Heart left ventricle (tissue), 13 donors: ENCODE results near the gene ZBTB45.

Experiments
- POLR2A ChIP-seq, 2 donors: fragments of 450-650 bp; IDR thresholded peaks; one replicate each; pipeline ENCODE4 v1.6.1; 2017; ENCODE audit warnings: antibody characterized with exemption in 2 of 2, mild to moderate bottlenecking in 2 of 2, moderate library complexity in 2 of 2
- TF ChIP-seq, protein P1 (sequence below), 12 donors: fragments of 200-600 bp; sonication (generic) in 4 of 12; IDR thresholded peaks; one replicate each; pipeline versions ENCODE4 v1.5.0 to v1.8.0; 2018 to 2022; ENCODE audit warnings: antibody characterized with exemption in 12 of 12, mild to moderate bottlenecking in 5 of 12
- donor health status: ischemic (EF 13 %, LVEDD 7.1; RV severe dilation, severe dysfunction).
- donor health status: DM: no; HTN: yes; CAD: no.
- donor health status: DM: no; HTN: no; CAD: no.
- donor health status: ischemic (EF 25% LVEDD 6.9; RV normal size, moderate dysfunction).
- donor health status: ischemic (EF 25% LVEDD 5.7; RV mildly dilated, moderate dysfunction).
- donor health status: ischemic (EF 35%, LVEDD 5.7; RV mildly dilated, moderate dysfunction).
- donor health status: nonischemic (EF 11% LVEDD 7.7; RV severe dilation, severe dysfunction).
- donor health status: DM: yes; HTN: yes; CAD: no.
- donor health status: PGD.
- donor health status: ischemic (EF 29% LVEDD 5.4; RV normal size, mild dysfunction).
- donor health status: nonischemic (EF 23%, LVEDD 6.1; RV moderate dilation, normal function).

DNA sequence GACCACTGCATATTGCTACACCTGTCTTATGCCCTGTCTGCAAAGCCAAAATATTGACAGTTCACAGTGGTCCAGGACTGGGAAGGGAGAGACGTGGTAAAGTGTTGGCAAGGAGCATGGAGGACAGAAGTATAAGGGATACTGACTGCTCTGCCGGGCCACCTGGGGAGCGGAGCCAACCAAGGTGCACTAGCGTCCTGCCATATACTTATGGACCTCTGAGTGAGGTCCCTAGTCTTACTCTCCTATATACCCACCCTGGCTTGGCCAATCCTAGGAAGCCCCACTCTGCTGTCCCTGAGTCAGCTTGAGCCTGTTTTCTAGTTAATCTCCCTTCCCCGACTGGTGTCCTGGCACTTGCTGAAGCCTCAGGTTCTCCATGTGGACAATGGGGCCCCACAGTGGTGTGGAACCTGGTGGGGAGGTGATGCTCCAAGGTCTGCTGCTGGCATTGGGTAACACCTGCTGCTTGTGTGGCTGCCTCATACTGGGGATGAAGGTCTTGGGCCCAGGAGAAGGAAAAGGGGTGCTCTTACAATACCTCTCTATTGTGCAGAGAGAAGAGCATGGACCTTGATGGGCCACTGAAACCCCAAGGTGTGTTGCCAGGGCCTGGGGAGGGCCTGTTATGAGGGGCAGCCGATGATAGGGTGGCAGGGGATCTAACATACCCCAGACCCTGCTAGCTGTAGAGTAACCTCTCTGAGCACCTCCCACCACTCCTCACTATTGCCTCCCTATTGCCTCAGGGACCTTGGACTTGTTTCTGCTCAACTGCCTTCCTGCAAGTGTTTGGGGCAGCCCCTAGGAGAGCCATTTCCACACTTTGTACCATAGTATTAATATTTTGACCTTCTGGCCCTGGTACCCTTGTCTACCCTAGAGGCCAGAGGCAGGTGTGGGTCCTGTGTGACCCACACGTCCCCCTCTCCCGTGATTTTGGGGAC lies 17.5 kb upstream of the ZBTB45 start:
- TF ChIP-seq, protein P1, sequence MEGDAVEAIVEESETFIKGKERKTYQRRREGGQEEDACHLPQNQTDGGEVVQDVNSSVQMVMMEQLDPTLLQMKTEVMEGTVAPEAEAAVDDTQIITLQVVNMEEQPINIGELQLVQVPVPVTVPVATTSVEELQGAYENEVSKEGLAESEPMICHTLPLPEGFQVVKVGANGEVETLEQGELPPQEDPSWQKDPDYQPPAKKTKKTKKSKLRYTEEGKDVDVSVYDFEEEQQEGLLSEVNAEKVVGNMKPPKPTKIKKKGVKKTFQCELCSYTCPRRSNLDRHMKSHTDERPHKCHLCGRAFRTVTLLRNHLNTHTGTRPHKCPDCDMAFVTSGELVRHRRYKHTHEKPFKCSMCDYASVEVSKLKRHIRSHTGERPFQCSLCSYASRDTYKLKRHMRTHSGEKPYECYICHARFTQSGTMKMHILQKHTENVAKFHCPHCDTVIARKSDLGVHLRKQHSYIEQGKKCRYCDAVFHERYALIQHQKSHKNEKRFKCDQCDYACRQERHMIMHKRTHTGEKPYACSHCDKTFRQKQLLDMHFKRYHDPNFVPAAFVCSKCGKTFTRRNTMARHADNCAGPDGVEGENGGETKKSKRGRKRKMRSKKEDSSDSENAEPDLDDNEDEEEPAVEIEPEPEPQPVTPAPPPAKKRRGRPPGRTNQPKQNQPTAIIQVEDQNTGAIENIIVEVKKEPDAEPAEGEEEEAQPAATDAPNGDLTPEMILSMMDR (IDR thresholded peaks at IDR 0.05), result no peak
- no peak for TF ChIP-seq POLR2A (IDR thresholded peaks at IDR 0.05)
